ENCODE measurements around the gene CABLES1.
"Not testable (repeated sequence)": the region's sequence is repeated elsewhere in the genome, so short reads cannot be mapped to it uniquely, and the experiment has no call there.

CABLES1 gene

DNA sequence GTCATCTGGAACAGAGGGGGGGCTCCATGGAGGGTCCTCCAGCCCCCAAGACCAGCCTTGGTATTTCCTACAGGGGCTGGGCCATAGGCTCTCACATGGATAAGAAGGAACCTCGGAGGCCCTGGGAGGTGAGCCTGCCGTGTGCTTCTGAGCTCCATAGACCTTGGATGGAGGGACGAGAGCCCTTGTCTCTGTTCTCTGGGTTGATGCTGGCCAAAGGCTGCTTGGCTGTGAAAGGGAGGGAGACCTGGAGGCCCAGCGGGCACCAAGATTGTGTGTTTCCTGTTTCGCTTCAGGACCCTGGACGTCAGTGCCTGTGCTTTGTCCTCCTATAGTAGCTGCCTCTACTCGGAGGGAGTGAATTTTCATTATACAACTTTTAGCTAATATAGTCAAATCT, 20.8 kb downstream of the CABLES1 start:
- Histone ChIP-seq H3K23ac (ENCODE audit: low read depth, low read length, poor library complexity) (no peak overlapping the region), H3K27me3 (ENCODE audit: control insufficient read depth in 3 of 3, insufficient read depth in 3 of 3, low read depth in 1 of 3, low read length in 3 of 3) (no peaks in the 10 kb centered on the region)
- no CpG with 5 or more reads among the region's 7 CpGs for WGBS, 2 donors (ENCODE audit: extremely low coverage in 2 of 2, insufficient read length in 2 of 2, insufficient replicate concordance in 1 of 2)

DNA sequence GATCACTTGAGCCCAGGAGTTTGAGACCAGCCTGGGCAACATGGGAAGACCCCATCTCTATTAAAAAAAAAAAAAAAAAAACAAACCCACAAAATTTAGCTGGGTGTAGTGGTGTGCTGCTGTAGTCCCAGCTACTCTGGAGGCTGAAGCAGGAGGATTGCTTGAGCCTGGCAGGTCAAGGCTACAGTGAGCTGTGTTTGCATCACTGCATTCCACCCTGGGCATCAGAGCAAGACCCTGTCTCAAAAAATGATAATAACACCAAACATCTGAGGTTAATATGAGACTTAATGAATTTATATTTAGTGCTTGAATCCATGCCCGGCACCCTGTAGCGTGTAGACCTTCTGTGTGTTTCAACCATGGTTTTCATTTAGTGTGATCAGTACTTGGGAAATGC, 22.8 kb downstream of the CABLES1 start:
- Histone ChIP-seq H2BK12ac (ENCODE audit: low read length) (no peak overlapping the region), H3K36me3 (replicated peaks in 1 of 2; ENCODE audit: control insufficient read depth in 2 of 2, insufficient read depth in 2 of 2, low read length in 2 of 2) (no peaks in the 10 kb centered on the region), H2BK120ac (ENCODE audit: low read depth, low read length) (no peak overlapping the region), H2AFZ (ENCODE audit: low read length) (no peak overlapping the region), H4K8ac (ENCODE audit: low read depth, low read length) (no peak overlapping the region), H2AK5ac (ENCODE audit: low read depth, low read length) (no peak overlapping the region), H3K4me3 (ENCODE audit: low read length in 2 of 2) (no peak overlapping the region), H3K79me1 (ENCODE audit: low read depth, low read length) (no peaks in the 10 kb centered on the region), H3K4ac (ENCODE audit: low read length) (no peak overlapping the region), H2BK15ac (ENCODE audit: low read length) (no peak overlapping the region), H3K23ac (ENCODE audit: low read depth, low read length, poor library complexity) (no peak overlapping the region), H3K4me2 (ENCODE audit: insufficient read depth, low read length, poor library complexity, severe bottlenecking) (no peak overlapping the region), H3K9ac (ENCODE audit: low read depth, low read length, poor library complexity) (no peak overlapping the region), H3K4me1 (ENCODE audit: control insufficient read depth in 2 of 2, insufficient read depth in 1 of 2, low read depth in 1 of 2, low read length in 2 of 2) (peaks cover 3 to 8% of the 10 kb centered on the region in 2 donors), H3K18ac (ENCODE audit: low read length) (no peak overlapping the region), H3K27me3 (ENCODE audit: control insufficient read depth in 3 of 3, insufficient read depth in 3 of 3, low read depth in 1 of 3, low read length in 3 of 3) (no peaks in the 10 kb centered on the region), H2BK5ac (ENCODE audit: low read length) (no peak overlapping the region), H4K91ac (ENCODE audit: low read depth, low read length, poor library complexity) (no peak overlapping the region), H3K14ac (ENCODE audit: low read length) (no peak overlapping the region), H3K9me3 (replicated peaks in 1 of 2; ENCODE audit: control insufficient read depth in 2 of 2, insufficient read depth in 1 of 2, low read depth in 1 of 2, low read length in 2 of 2) (no peaks in the 10 kb centered on the region), H3K27ac (replicated peaks; ENCODE audit: low read length) (no peak overlapping the region)
- DNase-seq (ENCODE audit: low spot score), result no peak
- no CpG with 5 or more reads among the region's 2 CpGs for WGBS, 2 donors (ENCODE audit: extremely low coverage in 2 of 2, insufficient read length in 2 of 2, insufficient replicate concordance in 1 of 2)

More for the DNA sequence above, 20.8 kb downstream of the CABLES1 start:
- H3K4me1 ChIP-seq (ENCODE audit: control insufficient read depth in 2 of 2, insufficient read depth in 1 of 2, low read depth in 1 of 2, low read length in 2 of 2), result peaks cover 3 to 8% of the 10 kb centered on the region in 2 donors
- no peak overlapping the region for H2BK5ac ChIP-seq (ENCODE audit: low read length)
- H3K18ac ChIP-seq (ENCODE audit: low read length), result no peak overlapping the region
- H4K91ac ChIP-seq (ENCODE audit: low read depth, low read length, poor library complexity), result no peak overlapping the region
- H3K9me3 ChIP-seq (replicated peaks in 1 of 2; ENCODE audit: control insufficient read depth in 2 of 2, insufficient read depth in 1 of 2, low read depth in 1 of 2, low read length in 2 of 2), result no peaks in the 10 kb centered on the region
- H3K27ac ChIP-seq (replicated peaks; ENCODE audit: low read length), result no peak overlapping the region
- no peak overlapping the region for H2BK120ac ChIP-seq (ENCODE audit: low read depth, low read length)
- no peak overlapping the region for H2BK12ac ChIP-seq (ENCODE audit: low read length)
- no peak overlapping the region for H2BK15ac ChIP-seq (ENCODE audit: low read length)
- H3K4me2 ChIP-seq (ENCODE audit: insufficient read depth, low read length, poor library complexity, severe bottlenecking), result no peak overlapping the region
- H3K79me1 ChIP-seq (ENCODE audit: low read depth, low read length), result no peaks in the 10 kb centered on the region
- H3K14ac ChIP-seq (ENCODE audit: low read length), result no peak overlapping the region
- no peak for DNase-seq (ENCODE audit: low spot score)
- no peak overlapping the region for H3K9ac ChIP-seq (ENCODE audit: low read depth, low read length, poor library complexity)
- no peaks in the 10 kb centered on the region for H3K36me3 ChIP-seq (replicated peaks in 1 of 2; ENCODE audit: control insufficient read depth in 2 of 2, insufficient read depth in 2 of 2, low read length in 2 of 2)
- no peak overlapping the region for H2AFZ ChIP-seq (ENCODE audit: low read length)
- no peak overlapping the region for H3K4me3 ChIP-seq (ENCODE audit: low read length in 2 of 2)
- H3K4ac ChIP-seq (ENCODE audit: low read length), result no peak overlapping the region
- H2AK5ac ChIP-seq (ENCODE audit: low read depth, low read length), result no peak overlapping the region
- no peak overlapping the region for H4K8ac ChIP-seq (ENCODE audit: low read depth, low read length)

DNA sequence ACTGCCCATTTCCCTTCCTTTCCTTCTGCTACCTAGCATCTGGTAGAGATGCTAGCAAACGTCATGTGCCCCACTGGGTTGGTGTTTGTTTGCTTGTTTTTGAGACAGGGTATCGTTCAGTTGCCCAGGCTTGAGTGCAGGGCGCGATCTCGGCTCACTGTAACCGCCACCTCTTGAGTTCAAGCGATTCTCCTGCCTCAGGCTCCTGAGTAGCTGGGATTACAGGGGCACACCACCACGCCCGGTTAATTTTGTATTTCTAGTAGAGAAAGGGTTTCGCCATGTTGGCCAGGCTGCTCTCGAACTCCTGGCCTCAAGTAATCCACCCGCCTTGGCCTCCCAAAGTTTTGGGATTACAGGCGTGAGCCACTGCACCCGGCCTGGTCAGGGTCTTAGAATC, 23.6 kb downstream of the CABLES1 start:
- not testable (repeated sequence) for H3K4me2 ChIP-seq (ENCODE audit: insufficient read depth, low read length, poor library complexity, severe bottlenecking); H4K91ac ChIP-seq (ENCODE audit: low read depth, low read length, poor library complexity); H3K23ac ChIP-seq (ENCODE audit: low read depth, low read length, poor library complexity); H2AK5ac ChIP-seq (ENCODE audit: low read depth, low read length); DNase-seq (ENCODE audit: low spot score); H3K9me3 ChIP-seq (replicated peaks in 1 of 2; ENCODE audit: control insufficient read depth in 2 of 2, insufficient read depth in 1 of 2, low read depth in 1 of 2, low read length in 2 of 2); H2AFZ ChIP-seq (ENCODE audit: low read length); H3K9ac ChIP-seq (ENCODE audit: low read depth, low read length, poor library complexity); H2BK15ac ChIP-seq (ENCODE audit: low read length); H3K4me1 ChIP-seq (ENCODE audit: control insufficient read depth in 2 of 2, insufficient read depth in 1 of 2, low read depth in 1 of 2, low read length in 2 of 2); H2BK120ac ChIP-seq (ENCODE audit: low read depth, low read length); H4K8ac ChIP-seq (ENCODE audit: low read depth, low read length); H3K27me3 ChIP-seq (ENCODE audit: control insufficient read depth in 3 of 3, insufficient read depth in 3 of 3, low read depth in 1 of 3, low read length in 3 of 3); H3K18ac ChIP-seq (ENCODE audit: low read length); H3K27ac ChIP-seq (replicated peaks; ENCODE audit: low read length); H2BK5ac ChIP-seq (ENCODE audit: low read length); H3K4ac ChIP-seq (ENCODE audit: low read length); H2BK12ac ChIP-seq (ENCODE audit: low read length); H3K79me1 ChIP-seq (ENCODE audit: low read depth, low read length); H3K36me3 ChIP-seq (replicated peaks in 1 of 2; ENCODE audit: control insufficient read depth in 2 of 2, insufficient read depth in 2 of 2, low read length in 2 of 2); H3K14ac ChIP-seq (ENCODE audit: low read length); H3K4me3 ChIP-seq (ENCODE audit: low read length in 2 of 2)
- no CpG with 5 or more reads among the region's 14 CpGs for WGBS, 2 donors (ENCODE audit: extremely low coverage in 2 of 2, insufficient read length in 2 of 2, insufficient replicate concordance in 1 of 2)

DNA sequence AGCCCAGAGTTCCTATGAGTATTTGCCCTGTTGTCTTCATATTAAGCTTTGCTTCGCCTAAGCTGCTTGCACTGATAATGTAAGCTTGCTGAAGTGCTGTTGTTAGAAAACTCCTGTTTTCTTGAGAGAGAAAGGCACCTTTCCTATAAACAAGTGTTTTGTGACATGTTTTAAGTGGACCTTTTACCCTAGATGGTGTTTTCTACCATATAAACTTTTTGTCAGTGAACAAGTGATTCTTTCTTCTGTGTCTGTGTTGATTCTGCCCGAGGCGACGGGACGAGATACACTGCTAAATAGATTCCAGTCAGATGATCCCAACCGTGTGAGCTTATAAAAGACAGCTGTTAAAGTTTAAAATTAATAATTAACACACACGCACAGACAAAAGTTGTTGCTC, 24.1 kb downstream of the CABLES1 start:
- no peak overlapping the region for H2BK15ac ChIP-seq (ENCODE audit: low read length)
- H3K9me3 ChIP-seq (replicated peaks in 1 of 2; ENCODE audit: control insufficient read depth in 2 of 2, insufficient read depth in 1 of 2, low read depth in 1 of 2, low read length in 2 of 2), result no peaks in the 10 kb centered on the region
- H3K36me3 ChIP-seq (replicated peaks in 1 of 2; ENCODE audit: control insufficient read depth in 2 of 2, insufficient read depth in 2 of 2, low read length in 2 of 2), result no peaks in the 10 kb centered on the region
- H3K18ac ChIP-seq (ENCODE audit: low read length), result no peak overlapping the region
- no peak overlapping the region for H3K14ac ChIP-seq (ENCODE audit: low read length)
- H3K27ac ChIP-seq (replicated peaks; ENCODE audit: low read length), result no peak overlapping the region
- no peak overlapping the region for H3K4me2 ChIP-seq (ENCODE audit: insufficient read depth, low read length, poor library complexity, severe bottlenecking)
- no peak overlapping the region for H3K23ac ChIP-seq (ENCODE audit: low read depth, low read length, poor library complexity)
- no peak overlapping the region for H4K91ac ChIP-seq (ENCODE audit: low read depth, low read length, poor library complexity)
- no peak overlapping the region for H2AFZ ChIP-seq (ENCODE audit: low read length)
- H2AK5ac ChIP-seq (ENCODE audit: low read depth, low read length), result no peak overlapping the region
- H2BK5ac ChIP-seq (ENCODE audit: low read length), result no peak overlapping the region
- H3K4me3 ChIP-seq (ENCODE audit: low read length in 2 of 2), result no peak overlapping the region
- H2BK120ac ChIP-seq (ENCODE audit: low read depth, low read length), result no peak overlapping the region
- H3K79me1 ChIP-seq (ENCODE audit: low read depth, low read length), result no peaks in the 10 kb centered on the region
- no peak overlapping the region for H3K9ac ChIP-seq (ENCODE audit: low read depth, low read length, poor library complexity)
- H3K4ac ChIP-seq (ENCODE audit: low read length), result no peak overlapping the region
- peaks cover 3 to 8% of the 10 kb centered on the region in 2 donors for H3K4me1 ChIP-seq (ENCODE audit: control insufficient read depth in 2 of 2, insufficient read depth in 1 of 2, low read depth in 1 of 2, low read length in 2 of 2)
- no peak overlapping the region for H2BK12ac ChIP-seq (ENCODE audit: low read length)
- no CpG with 5 or more reads among the region's 7 CpGs for WGBS, 2 donors (ENCODE audit: extremely low coverage in 2 of 2, insufficient read length in 2 of 2, insufficient replicate concordance in 1 of 2)
- H3K27me3 ChIP-seq (ENCODE audit: control insufficient read depth in 3 of 3, insufficient read depth in 3 of 3, low read depth in 1 of 3, low read length in 3 of 3), result no peaks in the 10 kb centered on the region
- H4K8ac ChIP-seq (ENCODE audit: low read depth, low read length), result no peak overlapping the region
- no peak for DNase-seq (ENCODE audit: low spot score)

All from neuronal stem cell (in vitro differentiated cells).